Thyroid gland (tissue), 4 donors: ENCODE measurements around the gene C3orf70.

Source experiments
- CTCF ChIP-seq, 6 experiments: fragments of 200-600 bp in 3 of 6; fragments of 450-650 bp in 3 of 6; sonication (generic) in 3 of 6; IDR thresholded peaks; one replicate each; pipeline ENCODE4 v1.5.1; 2016 to 2019; ENCODE audit warnings: antibody characterized with exemption in 6 of 6, mild to moderate bottlenecking in 2 of 6, inconsistent platforms in 1 of 6, moderate library complexity in 1 of 6
- POLR2A ChIP-seq, 2 donors: fragments of 450-650 bp; IDR thresholded peaks; one replicate each; pipeline ENCODE4 v1.6.1; 2017; ENCODE audit warnings: antibody characterized with exemption in 2 of 2, mild to moderate bottlenecking in 2 of 2, moderate library complexity in 1 of 2

DNA sequence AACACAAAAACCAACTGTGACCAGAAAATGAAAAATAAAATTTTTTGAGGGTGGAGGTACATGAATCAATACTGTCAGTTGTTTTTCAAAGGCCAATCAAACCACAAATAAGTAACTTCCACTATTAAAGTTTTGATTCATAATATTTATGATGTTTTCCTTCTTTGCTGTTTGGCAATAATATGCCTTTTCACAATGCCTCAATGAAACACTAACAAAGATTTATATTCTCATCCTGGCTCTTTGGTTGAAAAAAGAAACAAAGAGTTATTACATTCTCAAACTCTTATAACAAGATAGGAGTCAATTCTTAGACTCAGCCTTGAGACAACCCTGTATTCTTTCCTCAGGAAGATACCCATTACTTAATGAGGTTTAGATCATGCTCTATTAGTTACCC is 63.1 kb downstream of the C3orf70 start:
- TF ChIP-seq CTCF (IDR thresholded peaks at IDR 0.05) (no peak), POLR2A (IDR thresholded peaks at IDR 0.05) (no peak)
